Endothelial cell (in vitro differentiated cells): ENCODE data around the gene SLC38A1. TPM values are rescaled to one million over a fixed set of nuclear protein-coding genes. Genes with fewer than 3 reads are reported as not detected.
A peak's percentile ranks its signal among the peaks of the same experiment; 100 is the strongest.
"Not testable (repeated sequence)": the region's sequence is repeated elsewhere in the genome, so short reads cannot be mapped to it uniquely, and the experiment has no call there.

Experiments used
- DNase-seq: peaks from one replicate; pipeline ENCODE4 v3.0.0; 2021; ENCODE audit warnings: low spot score
- H3K27ac Mint-ChIP-seq: one replicate; pipeline ENCODE4 v1.8.0; 2021; ENCODE audit warnings: mixed read lengths, inconsistent platforms; ENCODE audit not compliant: unreplicated experiment
- H3K27me3 Mint-ChIP-seq: one replicate; pipeline ENCODE4 v1.8.0; 2021; ENCODE audit warnings: mild to moderate bottlenecking, moderate library complexity, mixed read lengths, inconsistent platforms; ENCODE audit not compliant: unreplicated experiment
- H3K36me3 Mint-ChIP-seq: one replicate; pipeline ENCODE4 v1.8.0; 2021; ENCODE audit warnings: mild to moderate bottlenecking, low read depth, mixed read lengths, inconsistent platforms; ENCODE audit not compliant: unreplicated experiment
- H3K4me1 Mint-ChIP-seq: one replicate; pipeline ENCODE4 v1.8.0; 2021; ENCODE audit warnings: mild to moderate bottlenecking, mixed read lengths, inconsistent platforms; ENCODE audit not compliant: unreplicated experiment
- H3K4me3 Mint-ChIP-seq: one replicate; pipeline ENCODE4 v1.8.0; 2021; ENCODE audit warnings: mild to moderate bottlenecking, mixed read lengths, inconsistent platforms; ENCODE audit not compliant: unreplicated experiment
- H3K9me3 Mint-ChIP-seq: one replicate; pipeline ENCODE4 v1.8.0; 2021; ENCODE audit warnings: mixed read lengths, inconsistent platforms; ENCODE audit not compliant: unreplicated experiment
- total RNA-seq: library from RNA; stranded (reverse); fragmentation: NEBNext Ultra II Directional; extraction: Animal tissue kit (Norgen Biotek cat#: 25700); gene quantifications from one replicate; pipeline ENCODE4 v1.2.1, GENCODE V29; 2021; ENCODE audit not compliant: unreplicated experiment
- TF ChIP-seq, protein P1 (sequence below): fragments of 200-600 bp; sonication (generic); IDR thresholded peaks from one replicate; pipeline ENCODE4 v1.5.0; 2021; ENCODE audit warnings: antibody characterized with exemption; ENCODE audit not compliant: unreplicated experiment

SLC38A1 gene
- total RNA-seq, 1 donor from 2014 or later, result 100 TPM

DNA sequence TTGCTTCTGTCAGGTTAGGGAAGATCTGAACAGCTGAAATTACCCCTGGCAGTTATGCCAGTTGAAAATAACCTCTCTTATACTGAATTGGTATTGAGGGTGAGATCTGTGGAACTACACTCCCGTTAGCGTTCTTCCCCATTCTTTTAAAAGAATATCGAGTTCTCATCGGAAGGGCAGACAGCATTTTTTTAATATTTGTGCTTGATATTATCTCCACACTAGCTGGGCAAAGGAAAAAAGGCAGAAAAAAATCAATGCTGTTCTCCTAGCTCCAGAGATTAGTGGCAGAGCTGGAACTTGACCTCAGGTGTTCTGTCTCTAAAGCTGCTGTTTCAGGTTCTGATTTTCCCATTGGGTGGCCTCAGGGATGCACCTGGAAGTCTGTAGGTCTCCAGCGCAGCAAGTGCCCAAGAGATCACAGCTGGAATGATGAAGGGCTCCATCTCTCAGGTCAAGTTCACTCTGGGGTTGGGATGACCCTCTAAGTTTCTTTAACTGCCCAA is 67.5 kb downstream of the SLC38A1 start:
- TF ChIP-seq, protein P1, sequence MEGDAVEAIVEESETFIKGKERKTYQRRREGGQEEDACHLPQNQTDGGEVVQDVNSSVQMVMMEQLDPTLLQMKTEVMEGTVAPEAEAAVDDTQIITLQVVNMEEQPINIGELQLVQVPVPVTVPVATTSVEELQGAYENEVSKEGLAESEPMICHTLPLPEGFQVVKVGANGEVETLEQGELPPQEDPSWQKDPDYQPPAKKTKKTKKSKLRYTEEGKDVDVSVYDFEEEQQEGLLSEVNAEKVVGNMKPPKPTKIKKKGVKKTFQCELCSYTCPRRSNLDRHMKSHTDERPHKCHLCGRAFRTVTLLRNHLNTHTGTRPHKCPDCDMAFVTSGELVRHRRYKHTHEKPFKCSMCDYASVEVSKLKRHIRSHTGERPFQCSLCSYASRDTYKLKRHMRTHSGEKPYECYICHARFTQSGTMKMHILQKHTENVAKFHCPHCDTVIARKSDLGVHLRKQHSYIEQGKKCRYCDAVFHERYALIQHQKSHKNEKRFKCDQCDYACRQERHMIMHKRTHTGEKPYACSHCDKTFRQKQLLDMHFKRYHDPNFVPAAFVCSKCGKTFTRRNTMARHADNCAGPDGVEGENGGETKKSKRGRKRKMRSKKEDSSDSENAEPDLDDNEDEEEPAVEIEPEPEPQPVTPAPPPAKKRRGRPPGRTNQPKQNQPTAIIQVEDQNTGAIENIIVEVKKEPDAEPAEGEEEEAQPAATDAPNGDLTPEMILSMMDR, result no peak
- Mint-ChIP-seq H3K27me3 (peaks cover 2% of the 10 kb centered on the region), H3K9me3 (no peaks in the 10 kb centered on the region), H3K27ac (no peak overlapping the region), H3K36me3 (peaks cover 54% of the 10 kb centered on the region), H3K4me1 (no peaks in the 10 kb centered on the region), H3K4me3 (no peak overlapping the region)
- no peak for DNase-seq

DNA sequence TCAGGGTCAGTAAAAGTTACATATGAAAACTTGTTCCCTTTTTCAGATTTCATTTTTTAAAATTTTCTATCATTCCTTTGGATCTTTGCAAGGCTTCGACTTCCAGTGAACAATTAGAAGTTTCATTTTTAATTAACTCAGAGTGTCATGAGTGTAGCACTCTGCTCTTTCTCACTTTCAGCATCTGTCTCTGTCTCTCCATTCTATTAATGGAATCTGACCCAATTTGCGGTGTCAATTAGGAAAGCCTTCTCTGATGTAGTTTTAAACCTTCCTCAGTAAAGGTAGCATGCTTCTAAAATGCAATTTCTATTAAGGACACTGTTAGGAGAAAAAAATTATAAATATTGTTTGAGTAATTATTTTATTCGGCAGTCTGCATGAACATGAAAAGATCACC is 68.3 kb downstream of the SLC38A1 start:
- TF ChIP-seq, protein P1, result no peak
- no peaks in the 10 kb centered on the region for H3K9me3 Mint-ChIP-seq
- no peak overlapping the region for H3K4me3 Mint-ChIP-seq
- peaks cover 60% of the 10 kb centered on the region for H3K36me3 Mint-ChIP-seq
- no peaks in the 10 kb centered on the region for H3K4me1 Mint-ChIP-seq
- peaks cover 2% of the 10 kb centered on the region for H3K27me3 Mint-ChIP-seq
- no peak for DNase-seq
- H3K27ac Mint-ChIP-seq, result no peak overlapping the region

DNA sequence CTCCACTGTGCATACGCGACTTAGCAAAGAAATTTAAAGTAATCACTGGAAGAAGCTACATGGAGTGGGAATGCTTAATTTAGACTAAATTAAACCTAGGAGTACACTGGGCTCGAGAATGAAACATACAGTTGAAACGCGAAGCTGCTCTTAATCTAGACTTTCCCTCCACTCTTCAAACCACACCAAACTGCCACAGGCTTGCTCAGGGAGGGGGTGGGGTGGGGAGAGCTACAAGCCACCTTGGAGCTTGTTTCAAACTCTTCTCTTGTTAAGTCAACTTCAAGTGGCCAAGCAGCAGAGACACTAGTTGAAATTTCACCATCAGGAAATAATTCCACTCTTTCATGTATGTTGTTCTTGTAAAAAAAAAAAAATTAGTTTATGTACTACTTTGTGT is 69.9 kb downstream of the SLC38A1 start:
- no peak overlapping the region for H3K4me3 Mint-ChIP-seq
- TF ChIP-seq, protein P1, result no peak
- no peaks in the 10 kb centered on the region for H3K4me1 Mint-ChIP-seq
- no peak overlapping the region for H3K27ac Mint-ChIP-seq
- no peaks in the 10 kb centered on the region for H3K9me3 Mint-ChIP-seq
- H3K27me3 Mint-ChIP-seq, result peaks cover 8% of the 10 kb centered on the region
- peaks cover 72% of the 10 kb centered on the region for H3K36me3 Mint-ChIP-seq
- no peak for DNase-seq

DNA sequence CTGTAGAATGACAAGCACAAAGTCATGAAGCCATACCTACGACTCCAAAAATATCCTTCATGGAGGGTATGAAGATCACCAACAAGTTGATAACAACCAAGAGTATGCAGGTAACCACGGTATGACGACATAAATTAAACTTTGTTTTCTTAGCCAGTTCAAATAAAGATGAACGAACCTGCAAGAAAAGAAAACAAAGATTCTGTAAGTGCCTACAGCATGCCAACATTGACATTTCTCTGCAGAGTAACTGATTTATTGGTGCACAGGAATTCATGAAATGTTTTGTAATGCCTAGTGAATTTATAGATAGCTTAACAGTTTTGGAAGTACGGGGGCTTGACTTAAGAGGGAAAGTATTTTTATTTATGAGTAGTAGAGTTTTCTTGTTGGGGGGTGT is 71.0 kb downstream of the SLC38A1 start:
- Mint-ChIP-seq H3K27ac (no peak overlapping the region), H3K27me3 (peaks cover 10% of the 10 kb centered on the region), H3K4me1 (no peaks in the 10 kb centered on the region), H3K9me3 (no peaks in the 10 kb centered on the region), H3K4me3 (peak overlapping the region; percentile 63), H3K36me3 (peaks cover 78% of the 10 kb centered on the region)
- TF ChIP-seq, protein P1, result no peak
- no peak for DNase-seq

DNA sequence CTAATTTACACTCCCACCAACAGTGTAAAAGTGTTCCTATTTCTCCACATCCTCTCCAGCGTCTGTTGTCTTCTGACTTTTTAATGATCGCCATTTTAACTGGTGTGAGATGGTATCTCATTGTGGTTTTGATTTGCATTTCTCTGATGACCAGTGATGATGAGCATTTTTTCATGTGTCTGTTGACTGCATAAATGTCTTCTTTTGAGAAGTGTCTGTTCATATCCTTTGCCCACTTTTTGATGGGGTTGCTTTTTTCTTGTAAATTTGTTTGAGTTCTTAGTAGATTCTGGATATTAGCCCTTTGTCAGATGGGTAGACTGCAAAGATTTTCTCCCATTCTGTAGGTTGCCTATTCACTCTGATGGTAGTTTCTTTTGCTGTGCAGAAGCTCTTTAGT is 78.3 kb downstream of the SLC38A1 start:
- not testable (repeated sequence) for H3K9me3 Mint-ChIP-seq, DNase-seq, H3K27ac Mint-ChIP-seq, H3K4me1 Mint-ChIP-seq
- peaks cover 12% of the 10 kb centered on the region for H3K27me3 Mint-ChIP-seq
- H3K36me3 Mint-ChIP-seq, result peaks cover 64% of the 10 kb centered on the region
- H3K4me3 Mint-ChIP-seq, result peak overlapping the region; percentile 11
